ENCODE data around the gene C1QTNF6.
"Not testable (repeated sequence)": the region's sequence is repeated elsewhere in the genome, so short reads cannot be mapped to it uniquely, and the experiment has no call there.

The C1QTNF6 gene

GRCh38 chr22:37178350-37179125 lies 9.5 kb downstream of the C1QTNF6 start:
- peak in 3 of 56 donors; percentile 5 to 55 (median 19) for DNase-seq

DNA sequence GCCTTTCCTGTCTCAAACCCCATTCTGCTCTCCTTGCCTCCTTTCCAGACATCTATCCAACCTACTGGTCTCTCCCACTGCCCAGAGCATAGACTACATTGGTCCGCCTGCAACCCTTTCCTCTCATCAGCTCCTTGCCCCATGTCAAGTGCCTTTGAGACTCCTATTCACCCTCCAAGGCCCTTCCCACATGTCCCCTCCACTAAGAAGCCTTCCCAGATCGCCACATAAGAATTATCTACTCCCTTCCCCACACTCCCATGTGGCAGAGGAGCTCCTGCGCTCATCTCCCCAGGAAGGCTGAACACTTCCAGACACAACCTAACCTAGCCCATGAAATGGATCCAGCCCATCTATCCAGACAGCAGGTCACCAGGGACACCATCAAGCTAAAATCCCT lies 10.3 kb downstream of the C1QTNF6 start:
- no peak for DNase-seq

GRCh38 chr22:37177221-37177620 lies 10.8 kb downstream of the C1QTNF6 start:
- no peak for DNase-seq

DNA sequence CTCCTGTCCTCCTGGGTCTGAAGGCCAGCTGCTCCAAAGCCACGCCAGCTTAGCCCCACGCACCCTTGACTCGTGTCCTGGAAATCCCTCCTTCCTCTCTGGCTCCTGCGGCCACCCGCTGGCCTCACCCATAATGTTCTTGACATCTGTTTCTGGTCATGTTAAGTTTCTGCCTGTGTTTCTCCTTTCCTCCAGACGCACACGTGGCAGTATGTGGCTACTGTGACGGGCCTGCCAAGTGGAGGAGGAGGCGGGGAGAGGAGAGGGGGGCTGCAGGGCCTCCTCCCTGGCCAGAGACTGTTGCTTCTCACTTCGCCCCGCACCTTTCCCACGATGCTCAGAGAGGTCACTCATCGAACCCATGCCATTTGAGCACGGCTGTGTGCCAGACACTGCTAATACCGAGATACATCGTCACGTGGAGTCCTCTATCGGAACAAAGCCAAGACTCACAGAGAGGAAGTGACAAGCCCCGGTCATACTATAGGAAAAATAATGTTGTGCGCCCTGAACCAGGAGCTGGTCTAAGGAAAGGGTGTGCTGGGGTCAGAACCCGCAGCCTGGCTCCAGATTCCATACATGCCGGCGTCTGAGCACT lies 11.5 kb downstream of the C1QTNF6 start:
- peak in 19 of 56 donors; percentile 5 to 51 (median 29) for DNase-seq

DNA sequence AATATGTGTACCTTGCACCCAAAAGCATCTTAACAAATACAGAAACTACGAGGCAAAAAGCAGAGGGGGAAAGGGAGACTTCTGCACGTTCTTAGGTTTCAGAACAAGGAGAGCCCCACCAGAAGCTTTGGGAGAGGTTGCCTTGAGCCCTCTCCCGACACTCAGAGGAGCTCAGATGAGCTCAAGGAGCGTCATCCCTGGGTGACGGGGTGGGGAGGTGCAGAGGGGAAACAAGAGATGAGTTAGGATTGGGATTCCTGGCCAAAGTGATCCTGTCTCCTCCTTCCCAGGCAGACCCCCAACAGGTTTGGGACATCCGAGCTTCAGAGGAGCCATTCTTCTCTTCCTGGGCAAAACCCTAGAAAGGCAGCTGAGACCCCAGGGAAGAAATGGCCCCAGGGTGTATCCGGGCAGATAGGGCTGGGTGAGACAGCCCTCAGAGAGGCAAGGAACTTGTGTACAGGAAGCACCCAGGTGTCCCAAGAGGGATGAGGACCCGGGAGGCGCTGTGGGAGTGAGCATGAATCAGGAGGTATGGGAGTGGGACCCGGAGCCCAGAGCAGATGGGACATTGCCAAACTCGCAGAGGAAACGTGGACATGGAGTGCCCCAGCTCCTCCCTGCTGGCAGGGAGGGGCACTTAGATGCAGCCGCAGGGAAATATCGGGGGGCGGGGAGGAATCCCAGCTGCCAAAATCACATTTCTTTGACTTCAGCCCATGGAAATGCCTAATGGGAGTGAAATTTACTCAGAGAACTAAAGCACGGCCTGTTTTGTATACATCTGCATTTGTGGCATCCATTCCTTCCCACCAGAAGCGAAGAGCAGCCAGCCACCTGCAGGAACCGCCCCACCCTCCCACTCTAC lies 12.4 kb downstream of the C1QTNF6 start:
- no peak for DNase-seq

DNA sequence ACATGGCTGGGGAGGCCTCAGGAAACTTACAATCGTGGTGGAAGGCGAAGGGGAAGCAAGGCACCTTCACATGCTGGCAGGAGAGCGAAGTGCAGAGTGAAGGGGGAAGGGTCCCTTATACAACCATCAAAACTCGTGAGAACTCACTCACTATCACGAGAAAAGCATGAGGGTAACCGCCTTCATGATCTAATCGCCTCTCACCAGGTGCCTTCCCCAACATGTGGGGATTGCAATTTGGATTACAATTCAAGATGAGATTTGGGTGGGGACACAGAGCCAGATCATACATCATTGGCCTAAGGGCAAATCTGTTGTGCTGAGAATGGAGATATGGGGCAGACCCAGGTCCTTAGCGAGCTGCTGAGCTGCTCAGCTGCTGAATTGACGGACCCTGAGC lies 13.1 kb downstream of the C1QTNF6 start:
- DNase-seq = no peak

- DNase-seq = no peak
Measured at GRCh38 chr22:37173709-37174108, 14.3 kb downstream of the C1QTNF6 start.

DNA sequence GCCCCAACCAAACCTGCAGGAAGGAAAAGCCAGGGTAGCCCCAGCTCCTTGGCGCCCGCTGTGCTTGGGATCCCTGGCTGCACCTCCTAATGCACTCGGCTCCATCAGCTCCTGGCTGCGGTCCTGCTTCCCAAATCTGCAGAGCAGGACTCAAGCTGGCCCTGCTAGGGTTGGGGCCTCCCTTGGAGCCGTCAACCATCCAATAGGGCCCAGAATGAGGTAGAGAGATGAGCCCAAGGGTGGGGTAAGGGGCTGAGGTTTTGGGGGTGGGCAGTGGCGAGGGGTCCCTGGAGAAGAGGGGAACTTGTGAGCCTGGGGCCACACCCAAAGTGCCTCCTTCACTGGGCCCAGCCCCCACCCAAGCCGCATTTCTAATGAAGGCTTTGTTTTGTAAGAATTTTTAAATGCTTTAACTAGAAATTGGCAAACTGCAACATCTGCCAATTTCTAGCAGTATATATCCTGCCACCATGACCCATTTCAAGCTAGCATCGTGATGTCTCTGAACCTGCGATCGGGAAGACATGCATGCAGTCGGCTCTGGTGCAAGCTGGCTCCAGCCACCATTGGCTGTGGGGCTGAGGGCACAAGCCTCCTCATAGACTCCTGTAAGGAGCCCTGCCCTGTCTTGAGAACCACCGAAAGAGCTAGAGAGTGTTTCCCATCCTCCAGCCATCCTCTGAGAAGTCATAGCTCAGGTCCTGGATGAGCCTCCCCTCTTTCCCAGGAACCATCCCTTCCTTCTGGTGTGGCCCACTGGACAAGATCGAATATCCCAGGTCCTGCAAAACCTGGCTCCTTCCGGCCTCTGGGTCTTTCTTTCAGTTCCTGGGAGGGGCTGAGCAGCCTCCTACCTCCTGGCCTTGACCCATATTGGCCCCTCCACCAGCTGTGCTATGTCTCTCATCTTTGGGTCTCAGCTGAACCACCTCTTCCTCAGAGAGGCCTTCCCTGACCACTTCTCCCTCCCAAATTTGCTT lies 15.5 kb downstream of the C1QTNF6 start:
- no peak for DNase-seq

DNA sequence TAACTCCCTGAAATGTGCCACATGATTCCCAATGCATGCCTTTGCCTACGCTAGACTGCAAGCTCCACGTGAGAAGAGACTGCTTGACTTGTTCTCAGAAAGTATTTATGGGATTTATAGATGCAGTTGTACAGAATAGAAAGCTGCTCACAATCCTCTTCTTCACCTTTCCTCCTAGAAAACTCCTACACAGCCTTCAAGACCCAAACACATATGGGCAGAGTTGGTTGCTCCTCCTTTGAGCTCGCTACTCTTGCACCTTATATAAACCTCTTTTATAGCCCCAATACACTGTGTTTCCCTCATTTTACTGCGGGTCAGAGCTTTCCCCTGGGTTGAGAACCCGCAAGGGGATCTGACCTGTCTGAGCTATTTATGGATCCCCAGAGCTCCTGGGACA lies 16.4 kb downstream of the C1QTNF6 start:
- DNase-seq = no peak

- not testable (repeated sequence) for DNase-seq
Measured at GRCh38 chr22:37170689-37171405, 17.2 kb downstream of the C1QTNF6 start.

- no peak for DNase-seq
Measured at GRCh38 chr22:37169947-37170688, 17.9 kb downstream of the C1QTNF6 start.

GRCh38 chr22:37169406-37169805 lies 18.6 kb downstream of the C1QTNF6 start:
- no peak for DNase-seq

GRCh38 chr22:37167981-37168647 lies 19.9 kb downstream of the C1QTNF6 start:
- DNase-seq = no peak

DNA sequence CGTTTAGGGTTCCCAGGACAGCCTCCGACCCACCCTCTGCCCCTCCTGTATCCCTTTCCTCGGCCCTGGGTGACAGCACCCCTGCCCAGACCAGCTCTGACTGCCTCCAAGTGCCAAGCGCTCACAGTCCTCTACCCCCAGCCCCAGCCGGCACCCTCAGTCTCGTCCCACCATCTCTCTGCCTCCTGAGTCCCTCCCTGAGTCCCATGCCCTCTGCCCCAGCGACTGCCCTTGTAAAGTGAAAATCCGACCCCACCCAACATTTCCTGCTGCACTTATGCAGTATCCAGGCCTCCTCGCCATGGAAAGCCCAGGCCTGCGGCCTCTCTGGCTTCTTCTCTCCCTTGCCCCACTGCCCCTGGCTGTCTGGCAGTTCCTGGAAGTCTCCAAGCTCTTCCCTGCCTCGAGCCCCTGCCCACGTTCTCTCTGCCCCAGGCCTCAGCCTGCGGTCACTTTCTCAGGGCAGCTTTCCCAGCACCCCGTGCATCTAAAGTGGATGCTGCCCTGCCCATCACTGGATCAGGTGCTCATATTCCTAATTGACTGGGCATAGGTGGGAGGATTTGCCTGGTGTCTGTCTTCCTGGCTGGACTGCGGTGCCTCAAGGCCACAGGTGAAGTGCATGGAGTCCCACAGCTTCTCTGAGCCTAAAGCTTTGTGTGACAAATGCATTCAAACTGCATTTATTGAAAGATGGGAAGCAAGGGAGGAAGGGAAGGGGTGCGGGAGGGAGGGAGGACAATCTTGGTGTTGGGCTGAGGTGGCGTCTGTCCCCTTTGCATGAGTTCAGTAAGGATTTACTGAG lies 20.7 kb downstream of the C1QTNF6 start:
- no peak for DNase-seq

GRCh38 chr22:37166675-37167066 lies 21.4 kb downstream of the C1QTNF6 start:
- peak in 50 of 56 donors; percentile 13 to 85 (median 51) for DNase-seq

DNA sequence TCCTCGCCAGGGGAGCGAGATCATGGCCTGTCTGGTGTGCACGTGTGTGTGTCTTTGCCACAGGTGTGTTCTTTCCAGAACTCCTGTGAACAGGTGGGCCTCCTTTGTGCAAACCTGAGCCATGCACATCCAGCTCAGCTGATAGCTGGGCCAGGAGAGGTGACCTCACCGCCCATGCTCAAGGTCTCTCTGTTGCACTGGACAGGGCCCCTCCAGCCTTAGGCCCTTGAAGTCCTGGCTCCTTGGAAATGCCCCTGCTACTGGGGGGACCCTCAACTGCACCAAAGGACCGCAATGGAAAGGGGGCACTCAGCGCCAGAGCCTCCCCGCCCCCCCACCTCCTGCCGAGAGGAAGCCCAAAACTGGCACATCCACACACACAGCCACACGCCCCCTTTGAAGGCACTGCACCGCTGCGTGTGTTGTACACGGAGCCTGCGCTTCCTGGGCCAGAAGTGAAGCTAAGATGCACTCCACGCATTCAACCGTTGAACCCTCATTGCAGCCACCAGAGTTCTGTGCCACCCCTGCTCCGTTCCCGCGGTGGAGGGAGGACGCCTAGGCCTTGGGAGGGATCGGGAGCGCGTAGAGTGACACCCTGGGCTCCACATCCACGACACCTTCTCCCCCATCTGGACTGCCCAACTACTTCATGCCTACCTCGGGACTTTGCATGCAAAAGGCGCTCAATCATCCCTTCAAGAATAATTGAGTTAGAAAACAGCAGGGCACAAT lies 21.9 kb downstream of the C1QTNF6 start:
- DNase-seq = no peak

DNA sequence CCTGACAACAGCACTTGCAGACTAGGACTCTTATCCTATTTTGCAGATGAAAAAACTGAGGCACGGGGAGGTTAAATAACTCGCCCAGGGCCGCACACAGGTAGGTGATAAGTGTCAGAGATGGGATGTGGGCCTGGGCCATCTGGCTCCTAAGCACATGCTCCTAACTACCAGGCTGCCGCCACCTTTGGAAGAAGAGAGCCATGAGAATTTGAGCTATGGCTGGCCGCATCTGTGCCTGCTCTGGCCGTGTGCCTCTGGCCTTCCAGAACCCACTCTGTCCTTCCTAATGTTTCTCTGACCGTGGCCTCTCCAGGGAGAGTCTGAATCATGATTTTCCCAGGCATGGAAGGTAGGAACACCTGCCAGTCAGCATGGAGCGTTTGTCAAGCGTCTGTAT lies 23.0 kb downstream of the C1QTNF6 start:
- no peak for DNase-seq
